ENCODE results near the gene SHISA9. TPM values are rescaled to one million over a fixed set of nuclear protein-coding genes. Genes with fewer than 3 reads are reported as not detected.

Gene SHISA9
- total RNA-seq, 1 experiment from 2014 or later, result not detected

GRCh38 chr16:12958366-12958765 is 57.0 kb downstream of the SHISA9 start:
- H4K20me1 ChIP-seq (ENCODE audit: insufficient read depth), result no peaks in the 10 kb centered on the region
- BruUV-seq (replicated peaks), result no TSS peak
- H3K9me3 ChIP-seq (ENCODE audit: control insufficient read depth in 1 of 2, insufficient read depth in 1 of 2, low read depth in 1 of 2, low read length in 2 of 2), result no peaks in the 10 kb centered on the region
- no peaks in the 10 kb centered on the region for H3K27me3 ChIP-seq (ENCODE audit: insufficient read depth, low read length)
- RAD21 ChIA-PET (ENCODE audit: low non-redundant PET in 1 of 2, low total read pairs in 2 of 2, uncharacterized antibody in 2 of 2, unreplicated experiment in 2 of 2), result no interaction called here
- no peak overlapping the region for H3K4me2 ChIP-seq (ENCODE audit: low read length)
- H3K27ac ChIP-seq (ENCODE audit: low read depth, low read length), result no peak overlapping the region
- no peak overlapping the region for H3K4me3 ChIP-seq (replicated peaks in 1 of 2; ENCODE audit: low read depth in 1 of 2, low read length in 2 of 2)
- DNase-seq (ENCODE audit: low read depth, low spot score), result no peak
- H2AFZ ChIP-seq (ENCODE audit: low read depth, low read length, poor library complexity, severe bottlenecking), result no peak overlapping the region
- TF ChIP-seq YY1 (IDR thresholded peaks at IDR 0.05; ENCODE audit: extremely low read depth, insufficient replicate concordance, low read depth, low read length), result no peak
- no peak for TF ChIP-seq SRF (IDR thresholded peaks at IDR 0.05; ENCODE audit: low read depth)
- TF ChIP-seq EZH2 (IDR thresholded peaks at IDR 0.05), result no peak
- TF ChIP-seq JUND (IDR thresholded peaks at IDR 0.05), result no peak
- TF ChIP-seq ZNF274 (IDR thresholded peaks at IDR 0.05; ENCODE audit: low read depth, low read length), result no peak
- TF ChIP-seq ZFX (IDR thresholded peaks at IDR 0.05), result no peak
- TF ChIP-seq CTCF (IDR thresholded peaks at IDR 0.05 in 2 of 3, conservative IDR thresholded peaks at IDR 0.05 in 1 of 3; ENCODE audit: borderline replicate concordance in 1 of 3, insufficient read depth in 1 of 3, low read depth in 2 of 3, low read length in 2 of 3), result no peak
- TF ChIP-seq SIN3A (IDR thresholded peaks at IDR 0.05; ENCODE audit: low read depth), result no peak
- TF ChIP-seq POLR2A (IDR thresholded peaks at IDR 0.05; ENCODE audit: borderline replicate concordance, extremely low read depth, insufficient read depth, insufficient read length), result no peak
- no peak for TF ChIP-seq MAX (IDR thresholded peaks at IDR 0.05)
- no peak for TF ChIP-seq EGR1 (IDR thresholded peaks at IDR 0.05; ENCODE audit: low read depth)
- TF ChIP-seq REST (IDR thresholded peaks at IDR 0.05; ENCODE audit: low read depth), result no peak
- no peak for TF ChIP-seq POLR2AphosphoS5 (IDR thresholded peaks at IDR 0.05; ENCODE audit: low read depth, low read length)
- TF ChIP-seq ZBTB33 (IDR thresholded peaks at IDR 0.05; ENCODE audit: extremely low read depth, insufficient replicate concordance, low read length), result no peak
- TF ChIP-seq ELF1 (IDR thresholded peaks at IDR 0.05; ENCODE audit: borderline replicate concordance, low read depth), result no peak
- TF ChIP-seq TCF7L2 (IDR thresholded peaks at IDR 0.05; ENCODE audit: borderline replicate concordance, extremely low read depth, insufficient read depth, insufficient read length), result no peak
- TF ChIP-seq ATF3 (IDR thresholded peaks at IDR 0.05), result no peak
- no peak for TF ChIP-seq CBX3 (IDR thresholded peaks at IDR 0.05; ENCODE audit: low read depth)
- no peak for TF ChIP-seq SP1 (IDR thresholded peaks at IDR 0.05; ENCODE audit: low read depth)
- CTCF ChIA-PET, result no interaction called here
- ATAC-seq, result no peak
- H3K9me2 ChIP-seq (ENCODE audit: insufficient read depth), result no peaks in the 10 kb centered on the region
- POLR2A ChIA-PET, result no interaction called here
- no peaks in the 10 kb centered on the region for H3K4me1 ChIP-seq (ENCODE audit: control insufficient read depth in 1 of 2, insufficient read depth in 2 of 2, low read length in 2 of 2)
- intact Hi-C loops (cut with micrococcal nuclease), result no loop called here
- no peak overlapping the region for H3K9ac ChIP-seq (ENCODE audit: low read length)
- H3K79me2 ChIP-seq (ENCODE audit: insufficient read depth, low read length), result no peaks in the 10 kb centered on the region
- H3K36me3 ChIP-seq (ENCODE audit: control insufficient read depth in 1 of 2, insufficient read depth in 2 of 2, low read length in 2 of 2), result no peaks in the 10 kb centered on the region
